H9 (cell line): ENCODE measurements around the gene PIGL. TPM values are rescaled to one million over a fixed set of nuclear protein-coding genes. Genes with fewer than 3 reads are reported as not detected.

Experiments used
- DNase-seq: peaks from one replicate; pipeline ENCODE4 v3.0.0-alpha.2; 2017
- H2AFZ ChIP-seq: one replicate; pipeline ENCODE4 v1.6.1; 2013; ENCODE audit warnings: mild to moderate bottlenecking, low read length, control low read depth, moderate library complexity
- H2AK5ac ChIP-seq: 2 replicates; pipeline ENCODE4 v1.6.1; 2013; ENCODE audit warnings: low read length, control low read depth, mixed read lengths; ENCODE audit not compliant: insufficient read length
- H2BK120ac ChIP-seq: one replicate; pipeline ENCODE4 v1.6.1; 2013; ENCODE audit warnings: low read depth, mild to moderate bottlenecking, low read length, control low read depth, inconsistent platforms; ENCODE audit not compliant: poor library complexity, severe bottlenecking
- H2BK12ac ChIP-seq: 2 replicates; pipeline ENCODE4 v1.6.1; 2013; ENCODE audit warnings: low read length, control low read depth, mixed read lengths, low read depth; ENCODE audit not compliant: insufficient read length
- H2BK15ac ChIP-seq: 2 replicates; pipeline ENCODE4 v1.6.1; 2013; ENCODE audit warnings: low read depth, low read length, control low read depth
- H2BK20ac ChIP-seq: one replicate; pipeline ENCODE4 v1.6.1; 2013; ENCODE audit warnings: low read depth, mild to moderate bottlenecking, low read length, control low read depth, inconsistent platforms; ENCODE audit not compliant: poor library complexity, severe bottlenecking
- H2BK5ac ChIP-seq: 2 replicates; pipeline ENCODE4 v1.6.1; 2013; ENCODE audit warnings: low read length, control low read depth, mixed read lengths; ENCODE audit not compliant: insufficient read length
- H3K14ac ChIP-seq: 2 replicates; pipeline ENCODE4 v1.6.1; 2013; ENCODE audit warnings: low read length, control low read depth; ENCODE audit not compliant: insufficient read depth
- H3K18ac ChIP-seq: 2 replicates; pipeline ENCODE4 v1.6.1; 2013; ENCODE audit warnings: low read depth, mild to moderate bottlenecking, mixed read lengths, low read length, control low read depth; ENCODE audit not compliant: insufficient read length
- H3K23ac ChIP-seq: 2 replicates; pipeline ENCODE4 v1.6.1; 2013; ENCODE audit warnings: low read length, control low read depth, mixed read lengths, low read depth; ENCODE audit not compliant: insufficient read length
- H3K23me2 ChIP-seq: 2 replicates; pipeline ENCODE4 v1.6.1; 2013; ENCODE audit warnings: low read depth, mild to moderate bottlenecking, mixed read lengths, low read length, control low read depth; ENCODE audit not compliant: insufficient read length, poor library complexity, severe bottlenecking
- H3K27ac ChIP-seq: 2 replicates; pipeline ENCODE4 v1.5.1; 2013; ENCODE audit warnings: low read length, control low read depth, mixed read lengths, low read depth; ENCODE audit not compliant: insufficient read length
- H3K27me3 ChIP-seq: 2 replicates; pipeline ENCODE4 v1.6.1; 2013; ENCODE audit warnings: low read length, control low read depth, inconsistent platforms; ENCODE audit not compliant: insufficient read depth
- H3K4ac ChIP-seq: 2 replicates; pipeline ENCODE4 v1.6.1; 2013; ENCODE audit warnings: low read depth, mild to moderate bottlenecking, control low read depth, inconsistent platforms, low read length, moderate library complexity
- H3K4me1 ChIP-seq: 2 replicates; pipeline ENCODE4 v1.6.1; 2013; ENCODE audit warnings: low read length, control low read depth, inconsistent platforms; ENCODE audit not compliant: insufficient read depth
- H3K4me2 ChIP-seq: 2 replicates; pipeline ENCODE4 v1.6.1; 2013; ENCODE audit warnings: low read length, control low read depth, mixed read lengths; ENCODE audit not compliant: insufficient read length, insufficient read depth
- H3K56ac ChIP-seq: 2 replicates; pipeline ENCODE4 v1.6.1; 2013; ENCODE audit warnings: low read depth, mild to moderate bottlenecking, mixed read lengths, low read length, control low read depth; ENCODE audit not compliant: insufficient read length
- H3K79me1 ChIP-seq: 2 replicates; pipeline ENCODE4 v1.6.1; 2013; ENCODE audit warnings: low read depth, mild to moderate bottlenecking, moderate library complexity, low read length, control low read depth, inconsistent platforms; ENCODE audit not compliant: insufficient read depth, poor library complexity, severe bottlenecking
- H3K79me2 ChIP-seq: 2 replicates; pipeline ENCODE4 v1.6.1; 2013; ENCODE audit warnings: low read length, control low read depth, inconsistent platforms; ENCODE audit not compliant: insufficient read depth
- H3K9ac ChIP-seq: 2 replicates; pipeline ENCODE4 v1.6.1; 2013; ENCODE audit warnings: low read length, control low read depth, mixed read lengths; ENCODE audit not compliant: insufficient read length; ENCODE audit errors: extremely low read depth
- H3K9me3 ChIP-seq: one replicate; pipeline ENCODE4 v1.6.1; 2013; ENCODE audit warnings: low read depth, low read length, inconsistent platforms; ENCODE audit not compliant: control insufficient read depth
- H3T11ph ChIP-seq: one replicate; pipeline ENCODE4 v1.6.1; 2013; ENCODE audit warnings: mild to moderate bottlenecking, low read length, control low read depth, inconsistent platforms
- H4K20me1 ChIP-seq: one replicate; pipeline ENCODE4 v1.6.1; 2013; ENCODE audit not compliant: control insufficient read depth, insufficient read length, insufficient read depth
- H4K5ac ChIP-seq: 2 replicates; pipeline ENCODE4 v1.6.1; 2013; ENCODE audit warnings: low read depth, mild to moderate bottlenecking, mixed read lengths, low read length, control low read depth; ENCODE audit not compliant: insufficient read length
- H4K8ac ChIP-seq: replicated peaks from 2 replicates; pipeline ENCODE4 v1.6.1; 2013; ENCODE audit warnings: low read length, control low read depth, mixed read lengths, low read depth; ENCODE audit not compliant: insufficient read length
- H4K91ac ChIP-seq: 2 replicates; pipeline ENCODE4 v1.6.1; 2013; ENCODE audit warnings: low read depth, mild to moderate bottlenecking, moderate library complexity, mixed read lengths, low read length, control low read depth; ENCODE audit not compliant: insufficient read length
- H3K27ac Mint-ChIP-seq, 3 experiments: 2 replicates in 2 of 3; 3 replicates in 1 of 3; pipeline ENCODE4 v1.8.0; 2020 to 2021; ENCODE audit warnings: mixed read lengths in 3 of 3, mild to moderate bottlenecking in 1 of 3, moderate library complexity in 1 of 3
- H3K27me3 Mint-ChIP-seq: 2 replicates; pipeline ENCODE4 v1.8.0; 2021; ENCODE audit warnings: low read depth, mild to moderate bottlenecking, moderate library complexity, mixed read lengths
- H3K36me3 Mint-ChIP-seq, 3 experiments: 2 replicates in 2 of 3; 3 replicates in 1 of 3; pipeline ENCODE4 v1.8.0; 2020 to 2021; ENCODE audit warnings: low read depth in 3 of 3, mixed read lengths in 3 of 3; ENCODE audit not compliant: insufficient read depth in 1 of 3
- H3K4me1 Mint-ChIP-seq, 2 experiments: 2 replicates each; pipeline ENCODE4 v1.8.0; 2020; ENCODE audit warnings: mixed read lengths in 2 of 2
- H3K4me3 Mint-ChIP-seq, 2 experiments: 2 replicates in 1 of 2; 3 replicates in 1 of 2; pipeline ENCODE4 v1.8.0; 2020 to 2021; ENCODE audit warnings: mild to moderate bottlenecking in 2 of 2, mixed read lengths in 2 of 2, moderate library complexity in 1 of 2
- H3K9me3 Mint-ChIP-seq, 2 experiments: 2 replicates in 1 of 2; 3 replicates in 1 of 2; pipeline ENCODE4 v1.8.0; 2020; ENCODE audit warnings: mild to moderate bottlenecking in 2 of 2, mixed read lengths in 2 of 2, moderate library complexity in 1 of 2
- WGBS: extraction: QIAGEN DNeasy Blood & Tissue Kit; methylation state at CpG from one replicate; pipeline ENCODE4 v1.1.7; 2013; ENCODE audit warnings: missing lambda C conversion rate, low lambda C conversion rate, mixed read lengths; ENCODE audit not compliant: insufficient read length; ENCODE audit errors: extremely low coverage; 5-methylcytosine and 5-hydroxymethylcytosine counted together
- total RNA-seq: library from RNA; stranded (reverse); gene quantifications from 2 replicates; pipeline ENCODE4 v1.2.1, GENCODE V29; 2021
- TF ChIP-seq, protein P1 (sequence below): fragments of 200-600 bp; sonication (generic); conservative IDR thresholded peaks from 3 replicates; pipeline ENCODE4 v1.8.0; 2021; ENCODE audit warnings: antibody characterized with exemption, mild to moderate bottlenecking

PIGL gene
- total RNA-seq, 1 experiment from 2014 or later, result 21.6 TPM

- Histone ChIP-seq H3K23ac (no peak overlapping the region), H3K18ac (no peak overlapping the region), H3K79me2 (no peaks in the 10 kb centered on the region), H2BK5ac (no peak overlapping the region), H2BK120ac (no peak overlapping the region), H3K23me2 (no peaks in the 10 kb centered on the region), H3K27me3 (no peaks in the 10 kb centered on the region), H4K5ac (no peak overlapping the region), H3K79me1 (no peaks in the 10 kb centered on the region), H3T11ph (no peak overlapping the region), H2AFZ (no peak overlapping the region), H4K20me1 (no peaks in the 10 kb centered on the region), H3K14ac (no peak overlapping the region), H3K56ac (no peak overlapping the region), H2BK15ac (no peak overlapping the region), H2BK12ac (no peak overlapping the region), H4K91ac (no peak overlapping the region), H3K9ac (no peak overlapping the region), H2BK20ac (no peak overlapping the region), H3K4me2 (no peak overlapping the region), H3K9me3 (no peaks in the 10 kb centered on the region), H2AK5ac (no peak overlapping the region), H3K4ac (no peak overlapping the region), H4K8ac (no peak overlapping the region), H3K4me1 (peaks cover 7% of the 10 kb centered on the region), H3K27ac (no peak overlapping the region)
- DNase-seq, result peak; percentile 47
- H3K4me3 Mint-ChIP-seq, result no peak overlapping the region; a peak in 1 of 5 replicates
- no peaks in the 10 kb centered on the region; a peak in 2 of 5 replicates for H3K9me3 Mint-ChIP-seq
- TF ChIP-seq, protein P1, sequence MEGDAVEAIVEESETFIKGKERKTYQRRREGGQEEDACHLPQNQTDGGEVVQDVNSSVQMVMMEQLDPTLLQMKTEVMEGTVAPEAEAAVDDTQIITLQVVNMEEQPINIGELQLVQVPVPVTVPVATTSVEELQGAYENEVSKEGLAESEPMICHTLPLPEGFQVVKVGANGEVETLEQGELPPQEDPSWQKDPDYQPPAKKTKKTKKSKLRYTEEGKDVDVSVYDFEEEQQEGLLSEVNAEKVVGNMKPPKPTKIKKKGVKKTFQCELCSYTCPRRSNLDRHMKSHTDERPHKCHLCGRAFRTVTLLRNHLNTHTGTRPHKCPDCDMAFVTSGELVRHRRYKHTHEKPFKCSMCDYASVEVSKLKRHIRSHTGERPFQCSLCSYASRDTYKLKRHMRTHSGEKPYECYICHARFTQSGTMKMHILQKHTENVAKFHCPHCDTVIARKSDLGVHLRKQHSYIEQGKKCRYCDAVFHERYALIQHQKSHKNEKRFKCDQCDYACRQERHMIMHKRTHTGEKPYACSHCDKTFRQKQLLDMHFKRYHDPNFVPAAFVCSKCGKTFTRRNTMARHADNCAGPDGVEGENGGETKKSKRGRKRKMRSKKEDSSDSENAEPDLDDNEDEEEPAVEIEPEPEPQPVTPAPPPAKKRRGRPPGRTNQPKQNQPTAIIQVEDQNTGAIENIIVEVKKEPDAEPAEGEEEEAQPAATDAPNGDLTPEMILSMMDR, result no peak
- peaks cover 13 to 16% of the 10 kb centered on the region in 2 experiments for H3K4me1 Mint-ChIP-seq
- peak overlapping the region; percentile 66 to 95 (median 88) for H3K27ac Mint-ChIP-seq
- no CpG with 5 or more reads among the region's 4 CpGs for WGBS
- peaks cover 0 to 6% (median 4%) of the 10 kb centered on the region in 3 experiments; a peak in 2 of 7 replicates for H3K36me3 Mint-ChIP-seq
- H3K27me3 Mint-ChIP-seq, result no peaks in the 10 kb centered on the region
Observed at GRCh38 chr17:16255481-16255921, 38.5 kb downstream of the PIGL start.
